HepG2 (cell line): ENCODE results near the gene EMC1. TPM values are rescaled to one million over a fixed set of nuclear protein-coding genes. Genes with fewer than 3 reads are reported as not detected.

Experiments
- GMEB2 ChIP-seq: IDR thresholded peaks from 2 replicates; pipeline ENCODE4 v1.6.1; 2016; ENCODE audit warnings: missing biosample characterization, missing genetic modification reagents, low read depth
- GZF1 ChIP-seq: sonication (generic); formaldehyde crosslinking; IDR thresholded peaks from 2 replicates; pipeline ENCODE4 v1.5.1; 2020; ENCODE audit warnings: mild to moderate bottlenecking, missing genetic modification reagents
- HMG20A ChIP-seq: IDR thresholded peaks from 2 replicates; pipeline ENCODE4 v1.6.1; 2016; ENCODE audit warnings: borderline replicate concordance
- HOXD1 ChIP-seq: sonication (generic); formaldehyde crosslinking; IDR thresholded peaks from 2 replicates; pipeline ENCODE4 v1.5.0; 2020; ENCODE audit warnings: missing genetic modification reagents
- KDM6A ChIP-seq: IDR thresholded peaks from 2 replicates; pipeline ENCODE4 v1.6.1; 2016; ENCODE audit warnings: low read depth
- MIXL1 ChIP-seq: IDR thresholded peaks from 2 replicates; pipeline ENCODE4 v1.6.1; 2016
- NFYB ChIP-seq: sonication (generic); formaldehyde crosslinking; IDR thresholded peaks from 2 replicates; pipeline ENCODE4 v1.4.0; 2020; ENCODE audit warnings: missing genetic modification reagents
- PAWR ChIP-seq: sonication (generic); formaldehyde crosslinking; IDR thresholded peaks from 2 replicates; pipeline ENCODE4 v1.4.0; 2020; ENCODE audit warnings: missing genetic modification reagents, mild to moderate bottlenecking, borderline replicate concordance
- RARA ChIP-seq: IDR thresholded peaks from 2 replicates; pipeline ENCODE4 v1.6.1; 2016; ENCODE audit warnings: missing genetic modification reagents, missing compliant biosample characterization
- SNAPC2 ChIP-seq: sonication (generic); formaldehyde crosslinking; IDR thresholded peaks from 2 replicates; pipeline ENCODE4 v1.8.1; 2022; ENCODE audit warnings: mild to moderate bottlenecking, missing genetic modification reagents
- SP5 ChIP-seq: IDR thresholded peaks from 2 replicates; pipeline ENCODE4 v1.6.1; 2016; ENCODE audit warnings: low read depth, borderline replicate concordance
- TERF1 ChIP-seq: sonication (generic); formaldehyde crosslinking; IDR thresholded peaks from 2 replicates; pipeline ENCODE4 v1.8.0; 2022; ENCODE audit warnings: mild to moderate bottlenecking, missing genetic modification reagents, moderate library complexity
- TMF1 ChIP-seq: sonication (generic); formaldehyde crosslinking; IDR thresholded peaks from 2 replicates; pipeline ENCODE4 v1.8.1; 2022; ENCODE audit warnings: low read depth, missing genetic modification reagents
- ZFY ChIP-seq: sonication (generic); formaldehyde crosslinking; IDR thresholded peaks from 2 replicates; pipeline ENCODE4 v1.4.0; 2020; ENCODE audit warnings: missing genetic modification reagents
- ZNF232 ChIP-seq: sonication (generic); formaldehyde crosslinking; IDR thresholded peaks from 2 replicates; pipeline ENCODE4 v1.4.0; 2020; ENCODE audit warnings: missing genetic modification reagents, borderline replicate concordance
- ZNF235 ChIP-seq: sonication (generic); formaldehyde crosslinking; IDR thresholded peaks from 2 replicates; pipeline ENCODE4 v1.8.1; 2023; ENCODE audit warnings: mild to moderate bottlenecking, missing genetic modification reagents, borderline replicate concordance
- ZNF564 ChIP-seq: sonication (generic); formaldehyde crosslinking; IDR thresholded peaks from 2 replicates; pipeline ENCODE4 v1.8.1; 2023; ENCODE audit warnings: mild to moderate bottlenecking, missing genetic modification reagents
- ZNF589 ChIP-seq: sonication (generic); formaldehyde crosslinking; conservative IDR thresholded peaks from 2 replicates; pipeline ENCODE4 v1.8.0; 2022; ENCODE audit warnings: mild to moderate bottlenecking, moderate library complexity, missing genetic modification reagents
- ZNF674 ChIP-seq: sonication (generic); formaldehyde crosslinking; IDR thresholded peaks from 2 replicates; pipeline ENCODE4 v1.5.0; 2020; ENCODE audit warnings: low read depth, mild to moderate bottlenecking, missing genetic modification reagents
- ZNF772 ChIP-seq: sonication (generic); formaldehyde crosslinking; IDR thresholded peaks from 2 replicates; pipeline ENCODE4 v1.5.0; 2020; ENCODE audit warnings: mild to moderate bottlenecking, missing genetic modification reagents
- ZNF788 ChIP-seq: sonication (generic); formaldehyde crosslinking; IDR thresholded peaks from 2 replicates; pipeline ENCODE4 v1.5.0; 2020; ENCODE audit warnings: mild to moderate bottlenecking, missing genetic modification reagents, borderline replicate concordance
- ZNF839 ChIP-seq: sonication (generic); formaldehyde crosslinking; IDR thresholded peaks from 2 replicates; pipeline ENCODE4 v1.4.0; 2020; ENCODE audit warnings: missing genetic modification reagents, mild to moderate bottlenecking, borderline replicate concordance
- ZNF891 ChIP-seq: sonication (generic); formaldehyde crosslinking; IDR thresholded peaks from 2 replicates; pipeline ENCODE4 v1.5.0; 2020; ENCODE audit warnings: mild to moderate bottlenecking, missing genetic modification reagents
- polyA plus RNA-seq, 8 experiments: library from polyadenylated mRNA; depleted of rRNA in 3 of 8; stranded (reverse) in 7 of 8; unstranded in 1 of 8; fragments of >200 nt; fragmentation: Illumina TruSeq in 4 of 8; extraction: Trizol in 4 of 8; gene quantifications; 2 replicates each; pipeline versions ENCODE4 v1.2.1 to v1.2.3, GENCODE V29; 2011 to 2016; ENCODE audit warnings: low read depth in 4 of 8, missing spikeins in 1 of 8, mixed read lengths in 1 of 8; ENCODE audit not compliant: insufficient read depth in 1 of 8
- total RNA-seq, 5 experiments: library from RNA; depleted of rRNA; stranded (reverse); fragments of >200 nt; fragmentation: Illumina TruSeq; extraction: Trizol; gene quantifications; 2 replicates each; pipeline ENCODE4 v1.2.3, GENCODE V29; 2016; ENCODE audit warnings: low read depth in 1 of 5
- TF ChIP-seq, protein P1 (sequence below): sonication (generic); formaldehyde crosslinking; IDR thresholded peaks from 2 replicates; pipeline ENCODE4 v1.5.0; 2020; ENCODE audit warnings: mild to moderate bottlenecking, missing genetic modification reagents
- TF ChIP-seq, protein P2 (sequence below): IDR thresholded peaks from 2 replicates; pipeline ENCODE4 v1.6.1; 2016; ENCODE audit warnings: missing compliant biosample characterization, missing genetic modification reagents, borderline replicate concordance

EMC1 gene
- total and polyA plus RNA-seq, 2 of the 13 experiments (the other 11 are each of a cell fraction or from before 2014, with no cell fraction given): 38.0 to 61.3 TPM

DNA sequence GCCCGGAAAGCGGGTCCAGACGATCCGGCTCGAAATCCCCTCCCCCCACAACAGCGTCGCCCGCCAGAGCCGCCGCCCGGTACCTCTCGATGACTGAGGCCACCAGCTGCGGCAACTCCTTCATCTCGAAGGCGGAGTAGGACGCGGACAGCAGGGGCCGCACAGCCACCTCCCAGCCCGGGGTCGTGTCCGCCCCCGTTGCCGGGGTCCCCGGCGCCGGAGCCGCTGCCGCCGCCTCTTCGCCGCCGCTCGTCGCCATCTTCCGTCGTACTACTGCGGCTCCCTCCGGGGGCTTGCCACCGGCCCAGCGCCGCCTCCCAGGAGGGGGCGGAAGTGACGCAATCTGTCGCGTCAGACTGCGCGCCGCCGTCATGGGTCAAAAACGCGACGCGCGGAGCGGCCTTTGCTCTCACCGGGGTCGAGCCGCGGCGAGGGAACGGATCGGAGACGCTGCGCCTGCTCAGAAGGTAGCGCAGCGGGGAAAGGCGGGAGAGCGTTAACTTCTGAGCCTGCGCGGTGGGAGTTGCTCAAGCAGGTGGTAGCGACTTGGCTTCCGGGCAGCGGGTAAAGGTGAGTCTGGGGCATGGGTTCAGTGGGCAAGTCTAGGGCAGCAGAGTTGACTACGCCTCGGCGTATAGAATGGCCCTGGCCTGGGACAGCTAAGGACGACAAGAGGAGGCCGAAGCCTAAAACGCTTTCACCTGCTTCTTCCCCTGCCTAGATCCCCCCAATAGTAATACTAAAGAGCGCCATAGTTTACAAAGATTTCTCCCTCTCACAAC is 41.1 kb downstream of the EMC1 start, which contains the start of gene UBR4 (continued):
- TF ChIP-seq TERF1: no peak
- TF ChIP-seq ZNF232 (CRISPR knock-in tag): peak; percentile 86; the same call in 1 of the 2 replicates
- TF ChIP-seq ZNF589: peak; percentile 93; the same call in 1 of the 2 replicates
- no peak for TF ChIP-seq HMG20A (CRISPR knock-in tag)
- peak; percentile 88 for TF ChIP-seq ZNF788 (CRISPR knock-in tag)
- TF ChIP-seq GMEB2 (CRISPR knock-in tag): peak; percentile 83
- TF ChIP-seq TMF1 (CRISPR knock-in tag): peak; percentile 66; the same call in 1 of the 2 replicates
- TF ChIP-seq GZF1 (CRISPR knock-in tag): no peak
- TF ChIP-seq MIXL1: peak; percentile 79
- TF ChIP-seq PAWR (CRISPR knock-in tag): 0 out of 2 replicates have a peak, but pooled peaks have one; percentile 48
- TF ChIP-seq SNAPC2 (CRISPR knock-in tag): peak; percentile 29; the same call in 1 of the 2 replicates
- TF ChIP-seq, protein P1, sequence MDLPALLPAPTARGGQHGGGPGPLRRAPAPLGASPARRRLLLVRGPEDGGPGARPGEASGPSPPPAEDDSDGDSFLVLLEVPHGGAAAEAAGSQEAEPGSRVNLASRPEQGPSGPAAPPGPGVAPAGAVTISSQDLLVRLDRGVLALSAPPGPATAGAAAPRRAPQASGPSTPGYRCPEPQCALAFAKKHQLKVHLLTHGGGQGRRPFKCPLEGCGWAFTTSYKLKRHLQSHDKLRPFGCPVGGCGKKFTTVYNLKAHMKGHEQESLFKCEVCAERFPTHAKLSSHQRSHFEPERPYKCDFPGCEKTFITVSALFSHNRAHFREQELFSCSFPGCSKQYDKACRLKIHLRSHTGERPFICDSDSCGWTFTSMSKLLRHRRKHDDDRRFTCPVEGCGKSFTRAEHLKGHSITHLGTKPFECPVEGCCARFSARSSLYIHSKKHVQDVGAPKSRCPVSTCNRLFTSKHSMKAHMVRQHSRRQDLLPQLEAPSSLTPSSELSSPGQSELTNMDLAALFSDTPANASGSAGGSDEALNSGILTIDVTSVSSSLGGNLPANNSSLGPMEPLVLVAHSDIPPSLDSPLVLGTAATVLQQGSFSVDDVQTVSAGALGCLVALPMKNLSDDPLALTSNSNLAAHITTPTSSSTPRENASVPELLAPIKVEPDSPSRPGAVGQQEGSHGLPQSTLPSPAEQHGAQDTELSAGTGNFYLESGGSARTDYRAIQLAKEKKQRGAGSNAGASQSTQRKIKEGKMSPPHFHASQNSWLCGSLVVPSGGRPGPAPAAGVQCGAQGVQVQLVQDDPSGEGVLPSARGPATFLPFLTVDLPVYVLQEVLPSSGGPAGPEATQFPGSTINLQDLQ (CRISPR knock-in tag): no peak
- TF ChIP-seq ZNF564: no peak; the same call in 1 of the 2 replicates
- TF ChIP-seq, protein P2, sequence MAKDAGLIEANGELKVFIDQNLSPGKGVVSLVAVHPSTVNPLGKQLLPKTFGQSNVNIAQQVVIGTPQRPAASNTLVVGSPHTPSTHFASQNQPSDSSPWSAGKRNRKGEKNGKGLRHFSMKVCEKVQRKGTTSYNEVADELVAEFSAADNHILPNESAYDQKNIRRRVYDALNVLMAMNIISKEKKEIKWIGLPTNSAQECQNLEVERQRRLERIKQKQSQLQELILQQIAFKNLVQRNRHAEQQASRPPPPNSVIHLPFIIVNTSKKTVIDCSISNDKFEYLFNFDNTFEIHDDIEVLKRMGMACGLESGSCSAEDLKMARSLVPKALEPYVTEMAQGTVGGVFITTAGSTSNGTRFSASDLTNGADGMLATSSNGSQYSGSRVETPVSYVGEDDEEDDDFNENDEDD: peak; percentile 99
- TF ChIP-seq KDM6A (CRISPR knock-in tag): no peak
- TF ChIP-seq RARA (CRISPR knock-in tag): peak; percentile 76
- peak; percentile 86; the same call in 1 of the 2 replicates for TF ChIP-seq ZNF235 (CRISPR knock-in tag)
- no peak for TF ChIP-seq ZNF839 (CRISPR knock-in tag)
- peak; percentile 40; the same call in 1 of the 2 replicates for TF ChIP-seq SP5 (CRISPR knock-in tag)
- TF ChIP-seq NFYB: peak; percentile 32; the same call in 1 of the 2 replicates
- peak; percentile 84; the same call in 1 of the 2 replicates for TF ChIP-seq ZNF772 (CRISPR knock-in tag)
- TF ChIP-seq ZNF891 (CRISPR knock-in tag): peak; percentile 31; the same call in 1 of the 2 replicates
- TF ChIP-seq ZNF674: no peak
- peak; percentile 86 for TF ChIP-seq ZFY
- TF ChIP-seq HOXD1: peak; percentile 68; the same call in 1 of the 2 replicates
